BLaER1 (cell line): ENCODE results near the gene PDIA5.
A peak's percentile ranks its signal among the peaks of the same experiment; 100 is the strongest.
"Not testable (repeated sequence)": the region's sequence is repeated elsewhere in the genome, so short reads cannot be mapped to it uniquely, and the experiment has no call there.

Source experiments
- H3K27ac ChIP-seq: shearing (Covaris generic); formaldehyde crosslinking; 2 replicates; pipeline ENCODE4 v1.8.1; 2022
- H3K27me3 ChIP-seq: shearing (Covaris generic); formaldehyde crosslinking; 2 replicates; pipeline ENCODE4 v1.8.1; 2022
- H3K36me3 ChIP-seq: shearing (Covaris generic); formaldehyde crosslinking; 2 replicates; pipeline ENCODE4 v1.8.1; 2022
- H3K4me1 ChIP-seq: shearing (Covaris generic); formaldehyde crosslinking; 2 replicates; pipeline ENCODE4 v1.8.1; 2022
- H3K4me2 ChIP-seq: shearing (Covaris generic); formaldehyde crosslinking; 2 replicates; pipeline ENCODE4 v1.8.1; 2022
- H3K4me3 ChIP-seq: shearing (Covaris generic); formaldehyde crosslinking; 2 replicates; pipeline ENCODE4 v1.8.1; 2022
- H3K9ac ChIP-seq: shearing (Covaris generic); formaldehyde crosslinking; 2 replicates; pipeline ENCODE4 v1.8.1; 2022
- H3K9me3 ChIP-seq: shearing (Covaris generic); formaldehyde crosslinking; 2 replicates; pipeline ENCODE4 v1.8.1; 2022
- H4K20me1 ChIP-seq: shearing (Covaris generic); formaldehyde crosslinking; 2 replicates; pipeline ENCODE4 v1.8.1; 2022
- Cebpa-rat ChIP-seq: shearing (Covaris generic); IDR thresholded peaks from 2 replicates; pipeline ENCODE4 v1.8.1; 2022

The PDIA5 gene

DNA sequence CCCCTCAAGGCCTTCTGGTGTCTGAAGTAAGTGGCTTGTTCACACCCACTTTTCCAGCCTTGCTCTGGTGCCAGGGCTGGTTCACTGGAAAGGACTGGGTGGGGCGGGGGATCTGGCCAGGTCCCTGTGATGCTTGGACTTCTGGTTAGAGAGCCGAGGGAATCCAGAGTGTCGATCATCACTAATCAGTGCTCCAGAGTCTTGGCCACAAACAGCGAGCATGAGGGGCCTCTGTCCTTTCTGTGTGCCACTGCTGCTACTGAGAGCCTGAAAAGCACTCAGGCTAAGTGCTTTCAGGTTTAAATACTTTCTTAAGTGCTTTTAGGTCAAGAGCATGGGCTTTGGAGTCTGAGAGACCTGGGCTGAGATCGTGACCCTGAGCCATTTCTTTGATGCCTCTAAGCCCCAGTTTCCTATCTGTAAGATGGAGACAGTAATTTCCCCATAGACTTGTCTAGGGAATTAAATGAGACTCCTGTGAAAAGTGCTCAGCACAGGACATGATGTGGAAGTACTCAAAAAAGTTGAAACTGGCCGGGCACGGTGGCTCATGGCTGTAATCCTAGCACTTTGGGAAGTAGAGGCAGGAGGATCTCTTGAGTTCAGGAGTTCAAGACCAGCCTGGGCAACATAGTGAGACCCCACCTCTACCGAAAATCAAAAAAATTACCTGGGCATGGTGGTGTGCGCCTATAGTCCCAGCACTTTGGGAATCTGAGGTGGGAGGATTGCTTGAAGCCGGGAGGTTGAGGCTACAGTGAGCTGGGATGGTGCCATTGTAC is 81.1 kb downstream of the PDIA5 start:
- Histone ChIP-seq H3K4me1 (peaks cover 14% of the 10 kb centered on the region), H3K27ac (no peak overlapping the region), H3K9me3 (peaks cover 14% of the 10 kb centered on the region), H3K4me3 (no peak overlapping the region), H4K20me1 (no peaks in the 10 kb centered on the region), H3K4me2 (no peak overlapping the region), H3K9ac (no peak overlapping the region), H3K36me3 (peaks cover 29% of the 10 kb centered on the region; the same call in 1 of the 2 replicates), H3K27me3 (no peaks in the 10 kb centered on the region)
- no peak for TF ChIP-seq Cebpa-rat

DNA sequence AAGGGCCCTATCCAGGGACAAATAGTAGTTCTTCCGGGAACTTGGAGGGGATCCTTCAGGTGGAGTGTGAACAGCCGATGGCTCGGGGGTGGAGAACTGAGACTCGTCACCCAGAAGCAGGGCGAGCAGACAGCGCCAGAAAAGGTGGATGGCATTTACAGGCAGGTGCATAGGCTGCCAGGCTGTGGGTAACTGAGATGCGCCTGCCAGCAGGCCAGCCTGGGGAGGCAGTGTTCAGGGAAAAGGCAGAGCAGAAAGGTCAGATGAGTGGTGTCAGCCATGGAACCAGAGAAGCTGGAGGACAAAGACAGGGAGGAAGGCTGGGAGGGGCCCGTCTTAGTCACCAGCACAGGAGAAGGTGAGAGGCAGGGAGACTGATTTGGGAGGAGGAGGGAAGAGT is 81.9 kb downstream of the PDIA5 start:
- Histone ChIP-seq H3K36me3 (peaks cover 29% of the 10 kb centered on the region; the same call in 1 of the 2 replicates), H3K4me1 (peaks cover 19% of the 10 kb centered on the region), H3K9ac (no peak overlapping the region), H4K20me1 (no peaks in the 10 kb centered on the region), H3K4me3 (no peak overlapping the region), H3K4me2 (no peak overlapping the region), H3K27me3 (no peaks in the 10 kb centered on the region), H3K9me3 (peaks cover 14% of the 10 kb centered on the region), H3K27ac (no peak overlapping the region)
- TF ChIP-seq Cebpa-rat, result no peak

DNA sequence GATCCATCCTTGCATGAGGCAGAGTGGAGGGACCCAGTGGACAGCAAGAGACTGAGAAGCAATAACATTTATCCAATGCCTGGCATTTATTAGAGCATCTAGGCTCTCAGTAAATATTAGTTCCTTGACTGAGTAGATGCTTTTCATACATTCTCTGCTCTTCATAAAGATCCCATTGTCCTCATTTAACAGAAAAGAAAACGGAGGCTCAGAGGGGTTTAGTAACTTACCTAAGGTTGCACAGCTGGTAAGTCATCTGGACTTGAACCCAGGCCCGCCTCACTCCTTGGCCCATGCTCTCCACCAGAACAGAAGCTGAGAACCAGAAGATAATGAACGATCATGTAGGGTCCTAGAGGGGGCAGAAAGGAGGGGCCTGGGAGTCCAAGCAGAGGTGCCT is 82.7 kb downstream of the PDIA5 start:
- H3K4me2 ChIP-seq, result no peak overlapping the region
- TF ChIP-seq Cebpa-rat, result no peak
- H3K9ac ChIP-seq, result no peak overlapping the region
- H3K27ac ChIP-seq, result no peak overlapping the region
- H4K20me1 ChIP-seq, result no peaks in the 10 kb centered on the region
- H3K4me3 ChIP-seq, result no peak overlapping the region
- H3K36me3 ChIP-seq, result peaks cover 29% of the 10 kb centered on the region; the same call in 1 of the 2 replicates
- no peaks in the 10 kb centered on the region for H3K27me3 ChIP-seq
- H3K4me1 ChIP-seq, result peaks cover 27% of the 10 kb centered on the region
- peaks cover 14% of the 10 kb centered on the region for H3K9me3 ChIP-seq

DNA sequence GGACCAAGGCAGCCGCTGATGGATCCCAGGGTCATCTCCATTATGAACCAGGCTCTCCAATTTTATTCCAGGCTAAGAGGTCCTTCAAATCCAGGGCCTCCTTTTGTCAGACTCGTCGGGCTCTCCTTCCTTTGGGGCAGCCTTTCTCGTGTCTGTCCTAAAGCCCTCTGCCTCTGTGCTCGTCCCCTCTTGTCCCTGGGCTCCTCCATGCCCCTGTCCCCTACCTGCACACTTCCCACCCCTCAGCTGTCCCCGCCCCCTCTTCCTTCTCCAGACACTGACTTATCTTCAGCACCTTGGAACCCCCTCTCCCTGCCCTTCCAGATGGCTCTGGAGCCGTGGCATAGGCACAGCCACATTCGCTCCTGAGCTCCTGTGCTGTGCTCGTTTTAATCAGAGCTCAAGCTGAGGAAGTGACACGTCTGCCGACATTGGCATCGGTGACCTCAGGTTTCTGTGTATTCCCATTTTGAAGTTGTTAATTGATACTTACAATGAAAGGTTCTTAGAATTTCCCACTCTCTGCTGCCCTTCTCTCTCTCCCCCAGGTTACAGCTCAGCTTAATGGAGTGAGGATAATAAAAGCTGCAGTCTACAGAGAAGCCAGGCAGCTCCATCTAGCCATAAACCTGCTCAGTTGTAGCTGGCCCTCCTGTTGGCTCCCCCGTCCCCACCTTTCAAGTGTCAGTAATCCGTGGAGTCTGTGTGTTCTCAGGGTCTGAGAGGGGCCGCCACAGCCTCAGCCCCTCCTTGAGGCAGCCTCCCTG is 83.8 kb downstream of the PDIA5 start:
- Histone ChIP-seq H3K4me1 (peaks cover 37% of the 10 kb centered on the region), H3K27ac (peak overlapping the region; percentile 72), H3K4me3 (no peak overlapping the region), H3K27me3 (no peaks in the 10 kb centered on the region), H4K20me1 (no peaks in the 10 kb centered on the region), H3K4me2 (no peak overlapping the region), H3K9me3 (peaks cover 14% of the 10 kb centered on the region), H3K9ac (no peak overlapping the region), H3K36me3 (peaks cover 27% of the 10 kb centered on the region; the same call in 1 of the 2 replicates)
- no peak for TF ChIP-seq Cebpa-rat

DNA sequence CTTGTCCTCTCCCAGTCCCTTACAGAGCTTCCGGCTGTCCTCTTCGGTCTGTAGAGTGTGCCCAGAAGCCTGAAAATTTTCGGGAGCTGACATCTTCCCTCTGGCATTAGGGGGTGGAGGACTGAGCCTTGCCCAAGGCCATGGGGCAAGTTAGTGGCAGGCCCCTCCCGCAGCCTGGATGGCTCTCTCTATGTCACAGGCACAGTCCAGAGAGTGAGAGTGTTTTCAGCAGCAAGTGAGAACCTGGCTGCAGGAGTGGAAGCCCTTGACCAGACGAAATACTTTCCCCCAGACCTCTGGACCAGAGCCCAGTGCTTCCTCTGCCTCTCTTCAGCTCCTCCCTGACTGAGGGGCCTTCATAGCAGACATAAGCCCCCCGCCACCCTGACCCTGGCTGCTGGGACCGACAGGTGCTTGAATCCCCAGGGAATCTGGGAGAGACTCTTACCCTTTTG is 84.5 kb downstream of the PDIA5 start:
- Histone ChIP-seq H3K9ac (no peak overlapping the region), H3K27me3 (no peaks in the 10 kb centered on the region), H4K20me1 (no peaks in the 10 kb centered on the region), H3K27ac (peak overlapping the region; percentile 72), H3K4me2 (no peak overlapping the region), H3K4me1 (peaks cover 38% of the 10 kb centered on the region), H3K36me3 (peaks cover 21% of the 10 kb centered on the region; the same call in 1 of the 2 replicates), H3K9me3 (peaks cover 14% of the 10 kb centered on the region), H3K4me3 (no peak overlapping the region)
- no peak for TF ChIP-seq Cebpa-rat

DNA sequence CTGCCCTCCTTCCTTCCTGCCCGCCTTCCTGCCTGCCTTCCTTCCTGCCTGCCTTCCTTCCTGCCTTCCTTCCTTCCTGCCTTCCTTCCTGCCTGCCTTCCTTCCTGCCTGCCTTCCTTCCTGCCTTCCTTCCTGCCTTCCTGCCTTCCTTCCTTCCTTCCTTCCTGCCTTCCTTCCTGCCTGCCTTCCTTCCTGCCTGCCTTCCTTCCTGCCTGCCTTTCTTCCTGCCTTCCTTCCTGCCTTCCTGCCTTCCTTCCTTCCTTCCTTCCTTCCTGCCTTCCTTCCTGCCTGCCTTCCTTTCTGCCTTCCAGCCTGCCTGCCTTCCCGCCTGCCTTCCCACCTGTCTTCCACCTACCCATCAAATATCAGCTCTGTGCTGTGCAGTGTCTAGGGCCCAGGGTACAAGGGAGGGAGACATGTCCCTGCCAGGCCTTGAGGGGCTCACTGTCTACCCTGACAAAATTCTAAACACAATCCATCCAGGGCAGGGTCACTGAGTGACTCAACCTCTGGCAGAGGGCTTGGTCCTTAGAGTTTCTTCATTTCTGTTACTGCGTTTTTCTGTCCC is 85.1 kb downstream of the PDIA5 start:
- Histone ChIP-seq H3K27ac (peak overlapping the region; percentile 72), H3K36me3 (peaks cover 21% of the 10 kb centered on the region; the same call in 1 of the 2 replicates), H3K4me1 (peaks cover 42% of the 10 kb centered on the region), H3K9me3 (peaks cover 14% of the 10 kb centered on the region)
- not testable (repeated sequence) for H3K27me3 ChIP-seq, H4K20me1 ChIP-seq, H3K4me3 ChIP-seq, H3K9ac ChIP-seq, H3K4me2 ChIP-seq

DNA sequence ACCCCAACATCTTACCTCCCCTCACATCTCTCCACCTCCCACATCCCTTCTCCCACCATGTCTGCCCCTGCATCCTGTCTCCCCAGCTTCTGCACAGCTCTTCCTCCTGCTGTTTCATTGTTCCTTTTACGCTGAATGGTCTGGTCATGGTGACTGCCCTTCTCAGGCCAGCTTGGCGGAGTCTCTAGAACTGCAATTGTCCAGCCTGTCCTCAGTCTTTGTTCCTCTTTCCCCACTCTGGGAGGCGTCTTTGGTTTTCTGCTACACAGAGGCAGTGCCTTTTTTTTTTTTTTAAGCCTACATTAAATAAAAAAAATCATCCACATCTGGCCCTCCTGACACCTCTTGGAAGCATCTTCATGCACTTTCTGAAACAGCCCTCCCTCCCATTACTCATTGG is 85.9 kb downstream of the PDIA5 start:
- no peak for TF ChIP-seq Cebpa-rat
- Histone ChIP-seq H3K4me3 (no peak overlapping the region), H3K27me3 (no peaks in the 10 kb centered on the region), H3K36me3 (peaks cover 21% of the 10 kb centered on the region; the same call in 1 of the 2 replicates), H4K20me1 (no peaks in the 10 kb centered on the region), H3K9ac (no peak overlapping the region), H3K9me3 (peaks cover 14% of the 10 kb centered on the region), H3K4me2 (no peak overlapping the region), H3K4me1 (peaks cover 49% of the 10 kb centered on the region), H3K27ac (no peak overlapping the region)

DNA sequence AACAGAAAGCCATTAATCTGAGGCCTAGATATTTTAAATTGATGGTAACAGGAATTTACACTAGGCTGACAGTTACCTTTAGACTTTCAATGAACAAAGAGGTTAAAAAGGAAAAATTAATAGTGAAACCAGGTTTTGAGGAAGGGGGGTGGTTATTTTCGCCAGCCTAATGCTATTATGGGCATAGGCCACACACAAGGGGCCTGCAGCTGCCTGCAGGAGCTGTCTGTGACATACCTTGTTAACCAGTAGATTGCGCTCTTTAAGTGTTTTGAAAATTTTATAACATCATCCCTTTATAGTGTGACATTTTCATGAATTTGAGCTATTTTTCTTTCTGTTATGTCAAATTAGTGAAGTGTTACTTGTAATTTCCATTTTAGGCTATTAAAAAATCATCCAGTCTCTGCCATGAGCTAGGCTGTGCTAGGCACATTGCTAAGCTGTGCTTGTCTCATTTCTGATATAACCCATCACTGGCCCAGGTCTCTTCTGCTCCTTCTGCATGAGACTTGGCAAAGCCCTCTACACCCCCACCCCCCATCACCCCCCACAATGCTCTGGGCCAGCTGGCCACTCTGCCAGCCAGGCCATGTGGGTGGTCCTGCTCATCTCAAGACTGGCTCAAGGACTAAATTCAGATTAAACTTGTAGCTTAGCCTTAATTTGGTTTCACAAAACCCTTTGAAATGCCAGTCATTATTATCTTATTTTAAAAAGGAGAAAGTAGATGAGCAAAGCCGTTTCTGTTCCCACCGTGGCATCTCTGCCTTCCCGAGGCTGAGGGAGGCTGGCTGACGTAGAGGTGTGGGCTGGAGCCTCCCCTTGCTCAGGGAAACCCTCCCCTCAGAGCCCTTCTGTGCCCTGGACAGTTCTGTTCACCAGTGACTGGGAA is 86.5 kb downstream of the PDIA5 start:
- Histone ChIP-seq H3K4me3 (no peak overlapping the region), H3K27me3 (no peaks in the 10 kb centered on the region), H4K20me1 (no peaks in the 10 kb centered on the region), H3K4me2 (no peak overlapping the region), H3K36me3 (peaks cover 21% of the 10 kb centered on the region; the same call in 1 of the 2 replicates), H3K27ac (no peak overlapping the region), H3K4me1 (peaks cover 55% of the 10 kb centered on the region), H3K9me3 (peaks cover 14% of the 10 kb centered on the region), H3K9ac (no peak overlapping the region)
- TF ChIP-seq Cebpa-rat, result no peak
